Hippocampal formation (tissue), 2 donors: ENCODE data around the gene FARP1.

Experiments
- DNase-seq, 2 donors: peaks; one replicate each; lab custom pipeline; 2025; lab: John Stamatoyannopoulos, UW

FARP1 gene

DNA sequence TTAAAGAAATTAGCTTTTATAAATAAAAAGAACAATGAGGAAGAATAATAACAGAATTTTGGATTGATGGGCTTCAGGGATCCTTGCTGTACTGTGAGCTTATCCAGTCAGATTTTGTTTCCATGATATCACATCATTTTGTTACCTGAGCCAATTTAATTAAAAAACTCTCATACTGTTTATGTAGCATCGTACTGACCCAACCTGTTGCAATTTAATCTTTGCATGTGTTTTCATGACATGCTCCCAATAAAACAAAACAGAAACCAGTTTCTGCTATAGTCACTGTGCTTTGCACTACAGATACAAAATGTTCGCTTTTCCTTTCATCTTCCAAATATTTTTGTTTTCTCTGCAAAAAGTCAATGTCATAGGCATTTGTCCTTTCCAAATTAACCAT, 143.9 kb downstream of the FARP1 start:
- no peak for DNase-seq

- DNase-seq = no peak
These were observed 145.3 kb downstream of the FARP1 start for GRCh38 chr13:98288211-98288610.

DNA sequence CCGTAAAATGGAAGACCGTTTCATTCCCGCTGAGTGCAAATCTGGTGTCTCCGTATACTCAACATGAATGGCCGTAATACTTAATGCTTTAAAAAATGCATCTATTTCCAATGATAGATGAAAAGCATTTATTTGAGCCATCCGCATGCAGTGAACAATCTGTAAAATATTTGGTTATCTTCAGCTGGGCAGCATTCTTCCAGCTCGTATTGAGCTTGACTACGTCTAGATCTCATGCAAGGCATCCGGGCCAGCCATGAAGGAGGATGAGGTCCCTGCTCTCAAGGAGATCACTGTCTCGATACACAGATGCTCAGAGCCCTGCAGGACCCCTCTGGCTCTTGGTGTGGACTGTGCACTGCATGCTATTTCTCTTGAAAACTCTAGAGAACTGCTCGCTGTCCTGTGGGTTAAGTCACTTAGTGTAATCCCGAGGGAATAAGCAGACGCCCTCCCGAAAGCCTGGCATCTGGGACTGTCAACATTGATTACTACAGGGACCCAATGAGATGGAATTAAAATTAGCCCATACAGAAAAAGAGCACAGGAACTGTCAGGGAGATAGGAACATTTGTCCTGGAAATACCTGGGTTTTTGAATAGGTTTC, 146.5 kb downstream of the FARP1 start:
- DNase-seq = no peak

DNA sequence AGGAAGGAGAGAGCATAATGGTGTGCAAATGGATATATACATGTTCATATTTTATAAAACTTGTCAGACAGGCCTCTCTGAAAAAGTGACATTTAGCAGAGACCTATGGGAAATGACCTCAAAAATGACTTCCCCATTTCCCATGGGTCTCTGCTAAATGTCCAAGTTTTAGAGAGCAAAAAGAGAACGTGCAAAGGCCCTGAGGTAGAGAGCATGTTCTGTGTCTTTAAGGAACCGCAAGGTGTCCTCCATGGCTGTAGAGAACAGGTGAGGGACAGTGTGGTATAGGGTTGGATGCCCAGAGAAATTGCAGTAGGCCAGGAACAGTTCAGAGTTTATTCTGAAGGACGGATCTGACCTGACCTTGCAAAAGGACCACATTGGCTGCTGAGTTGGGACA, 147.4 kb downstream of the FARP1 start:
- DNase-seq = no peak

DNA sequence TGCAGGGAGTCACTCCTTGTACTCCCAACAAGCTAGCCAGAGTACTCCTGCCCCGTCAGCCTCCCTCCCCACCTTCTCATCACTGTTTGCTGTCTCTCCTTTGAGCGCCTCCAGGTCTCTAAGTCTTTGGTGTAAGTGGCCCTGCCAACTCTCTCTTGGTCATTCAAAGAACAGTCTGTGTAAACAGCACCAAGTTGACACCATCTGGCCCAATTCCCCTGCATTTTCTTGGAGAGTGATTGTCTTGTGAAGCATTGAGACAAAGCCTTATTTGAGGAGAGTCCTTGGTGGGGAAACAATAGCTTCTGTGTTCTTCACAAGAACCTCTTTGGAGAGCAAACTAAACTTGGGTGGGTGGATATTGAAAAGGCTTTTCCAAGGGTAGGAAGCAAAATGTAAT, 148.8 kb downstream of the FARP1 start:
- DNase-seq = no peak

DNA sequence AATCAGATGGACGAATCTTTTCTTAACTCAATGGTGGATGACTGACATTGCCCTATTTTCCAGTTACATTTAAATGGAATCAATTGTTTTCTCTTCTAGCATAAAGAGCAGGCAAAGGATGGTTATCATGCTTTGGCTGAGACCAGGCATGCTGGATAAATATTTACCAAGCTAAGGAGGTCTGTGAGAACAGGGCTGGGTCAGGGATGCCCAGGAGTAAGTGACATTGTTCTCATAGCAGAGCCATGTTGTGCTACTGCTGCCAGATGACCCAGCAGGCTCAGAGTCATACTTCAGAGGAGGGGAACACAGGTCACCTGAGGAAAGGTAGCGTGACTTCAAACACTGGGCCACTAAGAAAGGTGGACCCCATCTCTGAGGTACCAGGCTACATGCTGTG, 150.2 kb downstream of the FARP1 start:
- DNase-seq = no peak

GRCh38 chr13:98293570-98294142, 150.8 kb downstream of the FARP1 start:
- no peak for DNase-seq

DNA sequence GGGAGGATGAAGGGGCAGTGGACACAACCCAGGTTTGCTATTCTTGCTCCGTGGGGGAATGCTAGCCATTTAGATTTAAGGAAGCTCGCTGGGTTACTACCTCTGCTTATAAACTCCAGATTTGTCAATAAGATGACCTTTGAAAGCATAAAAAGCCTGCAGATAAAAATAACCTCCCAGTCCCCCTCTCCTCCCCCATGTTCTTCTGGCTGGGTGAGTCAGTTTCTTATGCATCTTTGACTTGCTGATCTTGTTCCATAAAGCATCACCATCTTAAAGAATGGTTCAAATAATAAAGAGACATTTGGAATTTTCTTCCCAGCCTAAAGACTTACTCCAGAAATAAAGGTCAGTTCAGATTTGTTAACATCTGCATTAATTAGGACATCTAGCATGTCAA, 152.5 kb downstream of the FARP1 start:
- no peak for DNase-seq

DNA sequence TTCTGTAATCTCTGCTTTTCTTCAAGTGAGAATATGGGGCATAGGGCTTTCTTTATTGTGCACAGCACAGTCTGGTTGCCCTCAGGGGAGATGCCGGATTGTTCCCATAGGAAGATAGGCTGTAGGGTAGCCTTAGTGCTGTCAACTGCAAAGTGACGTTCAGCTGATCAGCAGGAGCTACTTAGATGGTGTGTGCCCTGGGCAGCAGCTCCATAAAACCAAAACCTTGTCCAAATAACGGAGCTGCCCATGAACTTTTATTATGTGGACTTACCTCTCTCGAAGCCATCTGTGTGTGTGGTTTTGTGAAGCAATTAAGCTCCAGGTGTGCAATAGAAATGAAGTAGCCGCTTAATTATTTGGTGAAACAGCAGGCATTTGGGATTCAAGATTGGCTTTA, 154.2 kb downstream of the FARP1 start:
- no peak for DNase-seq

DNA sequence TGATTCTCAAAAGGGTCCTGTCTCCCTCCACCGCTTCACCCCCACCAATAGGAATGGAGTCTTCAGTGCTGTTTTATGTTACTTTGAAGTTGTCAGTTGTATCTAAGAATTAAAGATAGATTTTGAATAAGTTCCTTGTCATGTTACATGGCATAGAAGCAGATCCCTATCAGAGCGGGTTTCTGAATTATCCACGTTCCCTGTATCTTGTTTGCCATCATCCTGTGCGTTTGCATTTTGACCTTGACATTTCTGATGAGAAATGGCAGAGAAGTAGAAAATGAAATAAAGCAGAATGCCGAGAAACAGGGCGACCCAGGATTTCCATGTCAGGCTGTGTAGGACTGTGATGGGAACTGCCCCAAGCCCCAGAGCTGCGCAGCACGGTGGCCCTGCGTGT, 154.9 kb downstream of the FARP1 start:
- no peak for DNase-seq

- DNase-seq = no peak
These were observed 155.7 kb downstream of the FARP1 start for GRCh38 chr13:98298599-98298998.

GRCh38 chr13:98299235-98299965, 156.5 kb downstream of the FARP1 start:
- no peak for DNase-seq

DNA sequence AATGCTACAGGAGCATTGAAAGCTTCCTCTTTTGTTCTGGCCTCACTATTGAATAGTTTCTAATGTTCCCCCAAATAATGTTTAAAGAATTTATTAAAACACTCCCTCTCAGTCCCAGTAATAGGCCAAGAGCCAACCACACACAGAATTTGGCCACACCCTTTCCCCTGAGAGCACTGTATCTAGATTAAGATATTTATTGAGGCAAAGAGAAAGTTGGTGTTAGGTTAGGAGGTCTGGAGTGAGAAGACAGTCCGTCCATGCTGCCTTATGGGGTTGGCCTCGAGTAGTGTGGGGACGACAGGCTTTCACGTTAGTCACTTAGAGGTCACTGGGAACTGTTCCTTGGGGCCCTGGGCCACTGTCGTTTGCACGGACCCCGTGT, 157.1 kb downstream of the FARP1 start:
- DNase-seq = no peak

- no peak for DNase-seq
These were observed 158.2 kb downstream of the FARP1 start for GRCh38 chr13:98300956-98301641.

DNA sequence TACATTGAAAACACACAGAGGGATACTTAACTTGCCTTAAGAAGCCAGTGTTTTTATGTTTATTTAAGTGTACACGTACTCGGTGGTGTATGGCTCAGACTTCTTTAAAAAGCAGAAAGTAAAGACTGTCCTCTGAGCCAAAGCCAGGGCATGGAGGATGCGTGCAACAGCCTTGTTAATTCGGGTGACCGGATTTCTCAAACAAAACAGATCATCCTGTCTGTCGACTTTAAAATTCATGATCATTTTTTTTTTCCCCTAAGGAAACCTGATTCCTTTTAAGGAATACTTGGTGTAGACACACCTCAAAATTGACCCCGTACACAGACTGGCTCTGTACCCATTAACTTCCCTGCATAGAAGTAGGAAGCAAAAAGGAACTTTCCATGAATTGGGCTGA, 158.8 kb downstream of the FARP1 start:
- DNase-seq = no peak

GRCh38 chr13:98303858-98304257, 161.0 kb downstream of the FARP1 start:
- DNase-seq = no peak

GRCh38 chr13:98305670-98306069, 162.8 kb downstream of the FARP1 start:
- no peak for DNase-seq

- no peak for DNase-seq
These were observed 164.7 kb downstream of the FARP1 start for GRCh38 chr13:98307463-98308085.

DNA sequence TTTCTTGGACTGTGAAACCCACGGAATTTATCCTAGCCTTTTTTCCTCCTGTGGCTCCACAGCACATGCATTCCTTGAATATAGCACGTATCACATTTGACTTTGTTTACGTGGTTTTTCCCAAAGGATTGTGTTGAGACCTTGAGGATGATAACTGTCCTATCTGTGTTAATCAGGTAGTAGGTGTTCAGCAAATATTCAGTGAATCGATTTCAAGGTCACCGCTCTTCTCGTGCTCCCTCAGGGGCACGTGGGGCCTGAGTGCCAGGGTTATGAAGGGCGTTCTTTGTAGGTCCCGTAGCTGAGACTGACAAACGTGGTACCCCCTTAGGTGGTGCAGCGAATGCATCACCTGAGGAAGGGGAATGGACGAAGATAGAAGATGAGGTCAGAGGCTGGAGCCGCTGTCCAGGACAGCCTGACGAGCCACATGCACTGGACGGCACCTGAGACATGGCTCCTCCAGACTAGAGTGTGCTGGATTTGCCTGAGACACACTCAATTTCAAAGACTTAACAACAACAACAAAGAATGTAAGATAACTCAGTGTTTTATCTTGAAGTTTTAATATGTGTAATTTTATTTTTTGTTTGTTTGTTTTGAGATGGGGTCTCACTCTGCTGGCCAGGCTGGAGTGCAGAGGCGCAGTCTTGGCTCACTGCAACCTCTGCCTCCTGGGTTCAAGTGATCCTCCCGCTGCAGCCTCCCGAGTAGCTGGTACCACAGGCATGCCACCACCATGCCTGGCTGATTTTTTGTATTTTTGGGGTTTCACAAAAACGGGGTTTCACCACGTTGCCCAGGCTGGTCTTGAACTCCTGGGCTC, 165.4 kb downstream of the FARP1 start:
- no peak for DNase-seq

- DNase-seq = no peak
These were observed 166.9 kb downstream of the FARP1 start for GRCh38 chr13:98309569-98310335.
